Cardiac fibroblast (primary cell): ENCODE results near the gene RAPSN.

Experiments used
- DNase-seq, 2 donors: peaks; one replicate each; pipeline versions ENCODE4 v3.0.0 to v3.0.0-alpha.2; 2010; ENCODE audit warnings: low read depth in 2 of 2
- H3K4me3 ChIP-seq, 2 donors: replicated peaks in 1 of 2; 1 replicate in 1 of 2; 2 replicates in 1 of 2; pipeline ENCODE4 v1.5.1; 2011; ENCODE audit warnings: low read depth in 2 of 2, low read length in 2 of 2, mild to moderate bottlenecking in 2 of 2, moderate library complexity in 1 of 2
- CTCF ChIP-seq: IDR thresholded peaks from one replicate; pipeline ENCODE4 v1.5.1; 2011; ENCODE audit warnings: low read depth, mild to moderate bottlenecking, low read length, inconsistent platforms

RAPSN gene

DNA sequence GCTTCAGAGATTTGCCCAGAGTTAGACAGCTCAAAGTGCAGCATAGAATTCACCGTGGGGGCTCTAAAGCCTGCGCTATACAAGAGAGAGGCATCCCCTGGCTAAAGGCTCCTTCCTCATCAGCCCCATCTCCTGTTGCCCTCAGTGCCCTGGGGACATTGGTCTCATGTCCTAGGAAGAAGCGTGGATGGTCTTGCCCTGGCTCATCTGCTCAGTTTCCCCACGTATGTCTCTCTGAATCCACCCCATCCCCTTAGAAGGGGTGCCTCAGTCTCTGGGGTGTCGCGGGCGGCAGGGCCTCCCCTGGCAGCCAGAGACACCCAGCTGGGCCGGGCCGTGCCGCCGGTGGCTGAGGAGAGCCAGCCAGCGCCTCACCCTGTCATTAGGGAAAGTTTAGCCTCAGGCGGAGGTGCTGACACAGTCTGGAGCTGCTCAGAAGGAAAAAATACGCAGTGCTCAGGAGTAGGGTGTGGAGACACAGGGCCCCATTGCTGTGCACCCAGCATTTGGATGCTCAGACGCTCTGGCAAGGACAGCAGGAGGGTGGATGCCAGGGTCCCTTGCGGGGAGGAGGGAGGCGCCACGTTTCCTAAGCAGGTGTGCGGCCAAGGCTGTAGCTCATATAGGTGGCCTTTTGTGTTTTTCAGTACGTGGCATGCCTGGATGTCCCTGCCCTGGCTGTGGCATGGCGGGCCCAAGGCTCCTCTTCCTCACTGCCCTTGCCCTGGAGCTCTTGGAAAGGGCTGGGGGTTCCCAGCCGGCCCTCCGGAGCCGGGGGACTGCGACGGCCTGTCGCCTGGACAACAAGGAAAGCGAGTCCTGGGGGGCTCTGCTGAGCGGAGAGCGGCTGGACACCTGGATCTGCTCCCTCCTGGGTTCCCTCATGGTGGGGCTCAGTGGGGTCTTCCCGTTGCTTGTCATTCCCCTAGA, 39.2 kb downstream of the RAPSN start:
- DNase-seq: no peak
- peak overlapping the region; percentile 64 to 80 for H3K4me3 ChIP-seq

DNA sequence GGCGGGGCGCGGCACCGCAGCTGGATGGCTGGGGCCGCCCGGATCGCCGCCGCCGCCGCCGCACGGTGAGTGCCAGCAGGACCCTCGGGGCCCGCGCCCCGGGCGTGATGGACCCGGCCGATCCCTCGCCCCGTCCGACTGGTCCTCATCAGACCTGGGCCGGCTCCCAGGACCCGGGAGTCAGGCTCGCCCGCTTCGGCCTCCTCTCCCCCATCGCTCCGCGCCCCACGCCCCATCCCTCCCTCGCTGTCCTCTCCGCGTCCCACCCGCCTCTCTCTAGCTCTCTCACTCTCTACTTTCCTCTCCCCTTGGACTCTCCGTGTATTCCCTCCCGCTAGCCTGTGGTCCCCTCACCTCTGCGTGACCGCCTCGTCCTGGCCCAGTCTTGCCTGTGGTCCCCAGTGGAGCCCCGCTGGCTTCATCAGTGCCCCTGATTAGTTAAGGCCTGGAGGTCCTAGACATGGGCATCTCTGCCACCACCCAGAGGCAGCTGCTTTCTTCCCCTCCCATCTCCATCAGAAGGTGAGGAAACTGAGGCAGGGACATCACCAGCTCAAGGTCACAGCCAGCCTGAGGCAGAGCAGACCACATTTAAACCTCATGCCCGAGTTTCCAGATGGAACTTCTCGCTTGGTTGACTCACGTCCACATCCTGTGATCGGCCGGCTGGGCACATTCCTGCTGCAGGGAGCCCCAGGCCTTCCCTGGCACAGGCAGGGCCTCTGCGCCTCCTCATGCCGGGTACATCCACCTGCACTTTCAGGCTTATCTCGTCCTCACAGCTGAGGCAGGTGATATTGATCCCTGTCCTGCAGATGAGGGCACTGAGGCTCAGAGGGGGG, 40.1 kb downstream of the RAPSN start:
- H3K4me3 ChIP-seq: peak overlapping the region; percentile 64 to 80
- TF ChIP-seq CTCF: no peak
- DNase-seq: peak; percentile 83 to 88

More for the DNA sequence above, 39.2 kb downstream of the RAPSN start:
- TF ChIP-seq CTCF: no peak

- peak within 1 kb of the TSS; percentile 64 to 80 for H3K4me3 ChIP-seq
- peak; percentile 96 to 98 for DNase-seq
- TF ChIP-seq CTCF: peak; percentile 12
Measured at GRCh38 chr11:47407746-47408590, 41.0 kb downstream of the RAPSN start, which contains the start of gene SLC39A13. Gene SLC39A13 (plus strand): TSS chr11:47408590. CDS start chr11:47410095, 1,505 bp downstream.

GRCh38 chr11:47406896-47407745, 41.8 kb downstream of the RAPSN start:
- peak in 1 of 2 donors; percentile 45 for DNase-seq
- TF ChIP-seq CTCF: no peak

DNA sequence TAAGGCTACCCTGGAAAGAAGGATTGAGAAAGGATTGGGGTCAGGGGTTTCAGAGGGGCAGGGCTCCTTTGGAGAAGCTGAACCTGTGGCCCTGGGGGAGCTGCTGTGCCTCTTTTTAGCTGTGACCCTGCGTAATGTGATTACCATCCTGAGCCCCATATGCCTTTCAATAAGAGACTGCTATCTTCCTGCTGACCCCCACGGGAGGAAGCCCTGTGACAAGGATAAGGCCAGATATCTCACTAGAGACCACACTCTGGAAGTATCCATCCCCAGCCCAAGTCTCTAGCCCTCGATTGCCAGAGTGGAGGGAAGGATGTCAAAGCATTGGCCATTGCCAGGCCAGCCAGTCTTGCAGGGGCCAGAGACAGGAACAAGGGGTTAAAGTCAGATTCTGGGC, 45.4 kb downstream of the RAPSN start:
- DNase-seq: no peak
- TF ChIP-seq CTCF: no peak
- H3K4me3 ChIP-seq: no peak overlapping the region

More at GRCh38 chr11:47406896-47407745, 41.8 kb downstream of the RAPSN start:
- peak overlapping the region; percentile 60 to 64 for H3K4me3 ChIP-seq
